ENCODE measurements around the gene PRX. TPM values are rescaled to one million over a fixed set of nuclear protein-coding genes. Genes with fewer than 3 reads are reported as not detected.
"Not testable (repeated sequence)": the region's sequence is repeated elsewhere in the genome, so short reads cannot be mapped to it uniquely, and the experiment has no call there.

Gene PRX
- total and polyA plus RNA-seq, 4 donors = 0.03 to 1.0 (median 0.52) TPM

DNA sequence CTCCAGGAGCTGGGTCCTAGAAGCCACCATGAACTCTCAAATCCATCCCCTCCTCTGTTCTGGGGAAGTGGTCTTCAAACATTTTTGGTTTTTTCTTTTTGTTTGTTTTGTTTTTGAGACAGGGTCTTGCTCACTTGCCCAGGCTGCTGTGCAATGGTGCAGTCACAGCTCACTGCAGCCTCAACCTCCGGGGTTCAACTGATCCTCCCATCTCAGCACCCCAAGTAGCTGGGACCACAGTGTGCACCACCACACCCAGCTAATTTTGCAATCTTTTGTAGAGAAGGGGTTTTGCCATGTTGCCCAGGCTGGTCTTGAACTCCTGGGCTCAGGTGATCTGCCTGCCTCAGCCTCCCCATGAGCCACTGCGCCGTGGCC, 45.4 kb upstream of the PRX start:
- Histone ChIP-seq H3K36me3 (ENCODE audit: control insufficient read depth in 4 of 4, insufficient read depth in 3 of 4, low read depth in 1 of 4, low read length in 3 of 4) (peaks cover 2 to 14% (median 3%) of the 10 kb centered on the region in 4 donors), H3K4me1 (ENCODE audit: control insufficient read depth in 4 of 4, insufficient read depth in 4 of 4, low read length in 3 of 4) (peaks cover 0 to 21% (median 17%) of the 10 kb centered on the region in 4 donors), H3K27ac (ENCODE audit: low read depth in 1 of 2, low read length in 2 of 2) (no peak overlapping the region), H3K27me3 (ENCODE audit: control insufficient read depth in 4 of 4, insufficient read depth in 4 of 4, low read length in 3 of 4) (no peaks in the 10 kb centered on the region), H3K9ac (ENCODE audit: low read depth in 1 of 2, low read length in 2 of 2) (no peak overlapping the region), H3K9me3 (ENCODE audit: control insufficient read depth in 4 of 4, low read length in 3 of 4) (no peaks in the 10 kb centered on the region), H3K4me3 (ENCODE audit: low read depth in 1 of 3, low read length in 3 of 3) (no peak overlapping the region)
- TF ChIP-seq, protein P1, sequence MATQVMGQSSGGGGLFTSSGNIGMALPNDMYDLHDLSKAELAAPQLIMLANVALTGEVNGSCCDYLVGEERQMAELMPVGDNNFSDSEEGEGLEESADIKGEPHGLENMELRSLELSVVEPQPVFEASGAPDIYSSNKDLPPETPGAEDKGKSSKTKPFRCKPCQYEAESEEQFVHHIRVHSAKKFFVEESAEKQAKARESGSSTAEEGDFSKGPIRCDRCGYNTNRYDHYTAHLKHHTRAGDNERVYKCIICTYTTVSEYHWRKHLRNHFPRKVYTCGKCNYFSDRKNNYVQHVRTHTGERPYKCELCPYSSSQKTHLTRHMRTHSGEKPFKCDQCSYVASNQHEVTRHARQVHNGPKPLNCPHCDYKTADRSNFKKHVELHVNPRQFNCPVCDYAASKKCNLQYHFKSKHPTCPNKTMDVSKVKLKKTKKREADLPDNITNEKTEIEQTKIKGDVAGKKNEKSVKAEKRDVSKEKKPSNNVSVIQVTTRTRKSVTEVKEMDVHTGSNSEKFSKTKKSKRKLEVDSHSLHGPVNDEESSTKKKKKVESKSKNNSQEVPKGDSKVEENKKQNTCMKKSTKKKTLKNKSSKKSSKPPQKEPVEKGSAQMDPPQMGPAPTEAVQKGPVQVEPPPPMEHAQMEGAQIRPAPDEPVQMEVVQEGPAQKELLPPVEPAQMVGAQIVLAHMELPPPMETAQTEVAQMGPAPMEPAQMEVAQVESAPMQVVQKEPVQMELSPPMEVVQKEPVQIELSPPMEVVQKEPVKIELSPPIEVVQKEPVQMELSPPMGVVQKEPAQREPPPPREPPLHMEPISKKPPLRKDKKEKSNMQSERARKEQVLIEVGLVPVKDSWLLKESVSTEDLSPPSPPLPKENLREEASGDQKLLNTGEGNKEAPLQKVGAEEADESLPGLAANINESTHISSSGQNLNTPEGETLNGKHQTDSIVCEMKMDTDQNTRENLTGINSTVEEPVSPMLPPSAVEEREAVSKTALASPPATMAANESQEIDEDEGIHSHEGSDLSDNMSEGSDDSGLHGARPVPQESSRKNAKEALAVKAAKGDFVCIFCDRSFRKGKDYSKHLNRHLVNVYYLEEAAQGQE (IDR thresholded peaks at IDR 0.05) = no peak
- TF ChIP-seq RAD21 (IDR thresholded peaks at IDR 0.05) = no peak
- no peak for DNase-seq (ENCODE audit: low spot score)
- 98% methylated on average over 3 of the region's 3 CpGs for WGBS

DNA sequence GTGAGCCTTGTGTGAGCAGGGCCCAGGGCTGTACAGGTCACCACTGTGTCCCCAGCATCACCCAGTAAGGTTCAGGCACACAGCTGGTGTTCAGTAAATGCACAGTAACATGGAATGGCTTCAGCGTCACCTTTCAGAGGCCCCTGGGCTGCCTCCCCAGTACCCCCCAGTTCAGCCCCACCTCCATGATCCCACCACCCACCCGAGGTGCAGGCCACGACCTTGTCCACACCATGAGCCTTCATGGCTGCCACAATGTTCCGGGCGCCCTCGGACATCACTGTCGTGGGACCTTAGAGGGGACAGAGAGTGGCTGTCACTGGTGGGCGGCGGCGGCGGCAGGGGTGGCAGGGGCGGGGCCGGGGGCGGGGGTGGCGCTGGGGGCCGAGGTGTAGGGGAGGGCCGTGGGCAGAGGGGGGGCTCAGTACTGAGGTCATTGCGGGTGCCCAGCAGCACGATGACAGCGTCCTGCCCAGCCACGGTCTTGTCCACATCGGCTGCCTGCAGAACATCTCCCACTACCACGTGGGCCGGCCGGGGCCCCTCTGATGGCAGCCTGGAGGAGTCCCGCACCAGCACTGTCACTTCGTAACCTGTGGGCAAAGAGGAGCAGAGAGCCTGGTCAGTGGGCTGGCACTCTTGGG, 44.9 kb upstream of the PRX start:
- no peak for DNase-seq (ENCODE audit: low spot score)
- WGBS = 92% methylated on average over 27 of the region's 27 CpGs
- H3K36me3 ChIP-seq (ENCODE audit: control insufficient read depth in 4 of 4, insufficient read depth in 3 of 4, low read depth in 1 of 4, low read length in 3 of 4) = peaks cover 2 to 14% (median 7%) of the 10 kb centered on the region in 4 donors
- TF ChIP-seq JUND (IDR thresholded peaks at IDR 0.05) = no peak
- no peak for TF ChIP-seq FOXA1 (IDR thresholded peaks at IDR 0.05)
- H3K27me3 ChIP-seq (ENCODE audit: control insufficient read depth in 4 of 4, insufficient read depth in 4 of 4, low read length in 3 of 4) = no peaks in the 10 kb centered on the region
- H3K4me1 ChIP-seq (ENCODE audit: control insufficient read depth in 4 of 4, insufficient read depth in 4 of 4, low read length in 3 of 4) = peaks cover 0 to 17% (median 14%) of the 10 kb centered on the region in 4 donors
- no peaks in the 10 kb centered on the region for H3K9me3 ChIP-seq (ENCODE audit: control insufficient read depth in 4 of 4, low read length in 3 of 4)
- no peak overlapping the region for H3K4me3 ChIP-seq (ENCODE audit: low read depth in 1 of 3, low read length in 3 of 3)
- no peak overlapping the region for H3K9ac ChIP-seq (ENCODE audit: low read depth in 1 of 2, low read length in 2 of 2)
- no peak overlapping the region for H3K27ac ChIP-seq (ENCODE audit: low read depth in 1 of 2, low read length in 2 of 2)

DNA sequence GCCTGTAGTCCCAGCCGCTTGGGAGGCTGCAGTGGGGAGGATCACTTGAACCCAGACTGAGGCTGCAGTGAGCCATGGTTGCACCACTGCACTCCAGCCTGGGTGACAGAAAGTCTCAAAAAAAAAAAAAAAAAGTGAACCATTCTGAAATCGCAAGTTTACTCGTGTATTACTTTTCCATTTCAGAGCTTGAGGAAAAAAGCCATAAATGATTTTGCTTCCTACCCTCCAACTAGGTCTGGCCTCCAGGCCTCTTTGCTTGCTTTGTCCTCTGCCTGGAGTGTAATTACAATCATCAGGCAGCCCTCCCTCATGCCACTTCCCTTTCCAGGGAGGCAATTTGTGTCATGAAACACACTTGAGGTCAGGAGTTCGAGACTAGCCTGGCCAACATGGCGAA, 43.9 kb upstream of the PRX start:
- no peak for DNase-seq (ENCODE audit: low spot score)
- Histone ChIP-seq H3K9me3 (ENCODE audit: control insufficient read depth in 4 of 4, low read length in 3 of 4) (no peaks in the 10 kb centered on the region), H3K36me3 (ENCODE audit: control insufficient read depth in 4 of 4, insufficient read depth in 3 of 4, low read depth in 1 of 4, low read length in 3 of 4) (peaks cover 2 to 14% (median 7%) of the 10 kb centered on the region in 4 donors), H3K27ac (ENCODE audit: low read depth in 1 of 2, low read length in 2 of 2) (no peak overlapping the region), H3K4me1 (ENCODE audit: control insufficient read depth in 4 of 4, insufficient read depth in 4 of 4, low read length in 3 of 4) (peaks cover 0 to 11% (median 10%) of the 10 kb centered on the region in 4 donors), H3K4me3 (ENCODE audit: low read depth in 1 of 3, low read length in 3 of 3) (no peak overlapping the region), H3K27me3 (ENCODE audit: control insufficient read depth in 4 of 4, insufficient read depth in 4 of 4, low read length in 3 of 4) (no peaks in the 10 kb centered on the region), H3K9ac (ENCODE audit: low read depth in 1 of 2, low read length in 2 of 2) (no peak overlapping the region)
- 94% methylated on average over 5 of the region's 5 CpGs for WGBS
- TF ChIP-seq FOXA1 (IDR thresholded peaks at IDR 0.05) = no peak
- TF ChIP-seq, protein P2, sequence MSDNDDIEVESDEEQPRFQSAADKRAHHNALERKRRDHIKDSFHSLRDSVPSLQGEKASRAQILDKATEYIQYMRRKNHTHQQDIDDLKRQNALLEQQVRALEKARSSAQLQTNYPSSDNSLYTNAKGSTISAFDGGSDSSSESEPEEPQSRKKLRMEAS (IDR thresholded peaks at IDR 0.05) = no peak

DNA sequence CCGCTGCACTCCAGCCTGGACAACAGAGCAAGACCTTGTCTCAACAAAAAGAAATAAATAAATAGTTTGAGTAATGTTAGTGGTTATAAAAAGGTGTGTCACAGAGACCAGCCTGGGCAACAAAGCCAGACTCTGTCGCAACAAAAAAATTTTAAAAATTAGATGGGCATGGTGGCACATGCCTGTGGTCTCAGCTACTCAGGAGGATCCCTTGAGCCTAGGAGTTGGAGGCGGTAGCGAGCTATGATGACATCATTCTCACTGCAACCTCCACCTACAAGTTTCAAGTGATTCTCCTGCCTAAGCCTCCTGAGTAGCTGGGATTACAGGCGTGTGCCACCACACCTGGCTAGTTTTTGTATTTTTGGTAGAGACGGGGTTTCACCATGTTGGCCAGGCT, 40.8 kb upstream of the PRX start:
- WGBS = 95% methylated on average over 6 of the region's 6 CpGs
- not testable (repeated sequence) for DNase-seq (ENCODE audit: low spot score)
- peaks cover 9 to 26% (median 16%) of the 10 kb centered on the region in 4 donors for H3K36me3 ChIP-seq (ENCODE audit: control insufficient read depth in 4 of 4, insufficient read depth in 3 of 4, low read depth in 1 of 4, low read length in 3 of 4)

More for the DNA sequence above, 40.8 kb upstream of the PRX start:
- H3K9ac ChIP-seq (ENCODE audit: low read depth in 1 of 2, low read length in 2 of 2); H3K4me1 ChIP-seq (ENCODE audit: control insufficient read depth in 4 of 4, insufficient read depth in 4 of 4, low read length in 3 of 4); H3K27ac ChIP-seq (ENCODE audit: low read depth in 1 of 2, low read length in 2 of 2); H3K27me3 ChIP-seq (ENCODE audit: control insufficient read depth in 4 of 4, insufficient read depth in 4 of 4, low read length in 3 of 4); H3K4me3 ChIP-seq (ENCODE audit: low read depth in 1 of 3, low read length in 3 of 3); H3K9me3 ChIP-seq (ENCODE audit: control insufficient read depth in 4 of 4, low read length in 3 of 4): not testable (repeated sequence)
